Measurements from ENCODE around the gene CCDC27.

GRCh38 chr1:3733094-3733882 is 19.0 kb upstream of the CCDC27 start:
- TF ChIP-seq POLR2A (IDR thresholded peaks at IDR 0.05) (no peak), POLR2AphosphoS5 (IDR thresholded peaks at IDR 0.05) (no peak), CTCF (IDR thresholded peaks at IDR 0.05) (no peak)
